CD4-positive, alpha-beta T cell treated with Interleukin-6 for 4 hours (primary cell): ENCODE measurements around the gene CAMKMT.

Experiments
- DNase-seq: peaks from one replicate; pipeline ENCODE4 v3.0.0-alpha.2; 2020; ENCODE audit warnings: mixed read lengths

The CAMKMT gene

GRCh38 chr2:44778671-44779476 lies 417.1 kb downstream of the CAMKMT start:
- DNase-seq = no peak

- DNase-seq = no peak
These were observed 418.0 kb downstream of the CAMKMT start for GRCh38 chr2:44779793-44780192.

GRCh38 chr2:44780406-44780805 lies 418.7 kb downstream of the CAMKMT start:
- no peak for DNase-seq

GRCh38 chr2:44785433-44785832 lies 423.7 kb downstream of the CAMKMT start:
- DNase-seq = no peak

- no peak for DNase-seq
These were observed 424.5 kb downstream of the CAMKMT start for GRCh38 chr2:44786045-44786816.

DNA sequence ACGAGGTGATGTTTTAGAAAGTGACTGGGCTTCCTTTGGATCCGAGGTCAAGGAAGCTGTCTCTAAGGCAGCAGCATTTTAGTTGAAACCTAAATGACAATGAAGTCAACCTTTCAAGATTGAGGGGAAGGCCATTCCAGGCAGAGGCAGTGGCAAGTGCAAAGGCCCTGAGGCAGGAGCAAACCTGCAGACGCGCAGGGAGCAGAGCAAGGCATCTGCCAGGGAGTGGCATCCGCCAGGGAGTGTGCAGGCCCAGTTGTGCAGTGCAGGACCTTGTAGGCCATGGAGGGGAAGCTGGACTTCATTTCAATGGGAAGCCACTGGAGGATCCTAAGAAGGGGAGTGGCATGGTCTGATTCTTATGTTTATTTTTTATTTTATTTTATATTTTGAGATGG lies 425.1 kb downstream of the CAMKMT start:
- DNase-seq = no peak

DNA sequence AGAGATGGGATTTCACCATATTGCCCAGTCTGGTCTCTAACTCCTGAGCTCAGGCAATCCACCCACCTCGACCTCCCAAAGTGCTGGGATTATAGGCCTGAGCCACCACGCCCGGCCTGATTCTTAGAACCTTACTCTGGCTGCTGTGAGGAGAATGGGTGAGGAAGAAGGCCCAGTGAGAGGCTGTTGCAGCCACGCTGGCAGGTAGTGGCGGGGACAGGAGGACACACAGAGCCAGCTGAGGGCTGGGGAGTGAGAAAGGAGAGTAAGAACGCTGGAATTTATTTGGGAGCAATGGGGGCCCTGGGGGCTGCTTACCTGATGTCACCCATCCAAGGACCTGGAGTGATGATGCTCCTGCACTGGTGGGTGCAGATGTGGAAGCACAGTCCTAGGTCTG lies 425.9 kb downstream of the CAMKMT start:
- DNase-seq = no peak

DNA sequence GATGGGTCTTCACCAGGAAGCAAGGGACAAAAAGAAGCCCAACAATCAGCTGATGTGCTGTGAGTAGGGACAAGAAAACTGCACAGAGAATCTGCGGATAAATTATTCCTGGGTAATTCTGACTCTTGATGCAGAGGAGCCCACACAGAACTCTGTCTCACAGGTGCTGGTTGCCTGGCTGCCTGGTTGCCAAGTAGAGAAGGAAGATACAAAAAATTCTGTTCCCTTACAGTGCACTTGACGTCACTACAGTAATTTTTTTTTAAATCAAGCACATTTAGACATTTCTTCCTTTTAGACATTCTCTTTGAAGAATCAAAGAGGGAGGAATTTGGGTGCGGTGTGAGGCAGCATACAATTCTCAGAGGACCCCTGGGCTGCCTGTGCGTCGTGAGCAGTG lies 427.7 kb downstream of the CAMKMT start:
- no peak for DNase-seq

DNA sequence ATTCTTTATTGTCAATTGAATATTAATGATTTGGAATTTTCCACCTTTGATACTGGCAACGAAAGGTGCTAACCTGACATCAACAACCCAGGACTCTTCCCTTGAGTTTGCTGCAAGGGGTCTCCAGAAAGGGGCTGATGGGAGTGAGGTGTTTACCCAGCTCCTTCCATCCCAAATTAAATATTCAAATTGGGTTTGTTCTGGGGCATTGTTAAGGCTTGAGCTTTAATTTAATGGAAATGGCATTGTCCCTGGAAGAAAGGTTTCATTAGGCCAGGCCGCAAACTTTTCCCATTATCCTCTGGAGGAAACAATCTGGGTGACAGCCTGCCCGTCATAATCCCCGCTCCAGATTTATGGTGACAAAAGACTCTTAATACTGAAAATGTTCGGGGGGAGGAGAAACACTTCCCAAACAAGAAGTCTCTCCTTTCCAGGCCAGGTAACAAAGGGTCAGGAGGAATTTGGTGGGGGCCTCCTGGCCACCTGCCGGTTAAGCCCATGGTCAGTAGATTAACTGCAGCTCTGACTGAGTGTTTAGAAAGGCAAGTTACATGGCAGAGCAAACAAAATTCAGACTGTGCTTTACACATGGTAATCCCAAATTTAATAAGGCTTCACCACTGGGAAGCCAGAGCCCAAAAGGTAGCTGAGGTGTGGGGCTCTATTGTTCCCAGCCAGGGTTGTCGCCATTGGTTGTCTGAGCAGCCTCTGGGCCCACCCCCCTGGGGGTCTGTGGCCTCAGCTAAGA lies 428.4 kb downstream of the CAMKMT start:
- DNase-seq = no peak

DNA sequence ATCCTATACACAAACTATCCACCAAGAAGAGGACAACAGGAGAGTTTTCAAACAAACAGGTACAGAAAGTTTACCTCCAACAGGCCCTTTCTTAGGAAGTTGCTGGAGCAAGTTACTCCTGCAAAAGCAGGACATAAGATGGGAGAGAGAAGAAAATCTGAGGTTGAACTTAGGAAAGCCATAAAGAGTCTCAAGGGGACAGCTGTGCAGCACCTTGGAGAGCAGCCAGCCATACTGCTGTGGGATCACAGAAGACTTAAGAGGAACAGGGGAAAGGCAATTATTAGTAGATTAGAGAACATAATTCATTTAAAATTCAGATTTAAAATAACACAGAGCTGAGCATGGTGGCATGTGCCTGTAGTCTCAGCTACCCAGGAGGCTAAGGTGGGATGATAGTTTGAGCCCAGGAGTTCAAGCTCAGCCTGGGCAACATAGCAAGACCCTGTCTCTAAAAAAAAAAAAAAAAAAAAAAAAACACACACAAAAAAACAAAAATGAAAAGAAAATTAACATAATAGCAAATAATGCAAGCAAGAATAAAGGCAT lies 431.6 kb downstream of the CAMKMT start:
- DNase-seq = no peak

DNA sequence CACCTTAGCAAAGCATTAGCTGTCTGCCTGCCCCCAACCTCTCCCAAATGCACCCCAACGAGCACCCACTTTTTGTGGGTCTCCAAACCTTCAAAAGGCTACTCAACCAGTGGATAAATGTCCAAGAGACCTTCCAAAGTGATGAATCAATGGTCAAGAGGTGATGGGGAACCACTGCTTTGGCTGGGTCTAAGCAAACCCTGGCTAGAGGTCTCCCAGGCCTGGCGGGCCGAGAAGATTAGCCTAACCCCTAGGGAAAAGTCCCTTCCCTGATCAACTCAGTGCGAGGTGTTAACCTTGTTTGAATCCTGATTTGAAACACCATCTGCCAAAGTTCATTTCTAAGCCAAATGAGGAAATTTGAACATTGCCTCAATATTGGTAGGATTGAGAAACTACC lies 435.0 kb downstream of the CAMKMT start:
- no peak for DNase-seq

DNA sequence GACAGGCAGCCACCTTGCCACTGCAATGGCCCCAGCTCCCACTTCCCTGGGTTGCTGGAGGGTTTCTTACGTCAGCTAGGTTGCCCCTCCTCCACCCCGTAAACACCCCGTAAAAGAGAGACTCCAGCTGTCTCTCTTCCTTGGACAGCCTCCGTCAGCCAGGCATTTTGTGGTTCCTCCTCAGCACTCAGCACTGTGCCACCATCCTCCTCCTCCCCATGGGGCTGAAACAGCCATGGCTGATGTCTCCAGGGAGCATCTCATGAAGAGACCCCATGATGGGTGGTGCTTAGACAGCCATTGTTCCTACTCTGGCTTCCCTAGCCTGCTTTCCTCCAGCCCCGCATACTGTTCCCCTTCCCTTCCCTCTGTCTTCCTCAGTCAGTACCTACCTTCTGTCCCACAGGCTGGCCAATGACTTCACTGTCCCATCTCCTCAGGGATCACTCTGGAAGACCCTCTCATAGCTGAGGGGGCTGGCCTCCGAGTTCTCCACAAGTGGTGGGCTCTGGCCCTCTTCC lies 436.5 kb downstream of the CAMKMT start:
- no peak for DNase-seq

DNA sequence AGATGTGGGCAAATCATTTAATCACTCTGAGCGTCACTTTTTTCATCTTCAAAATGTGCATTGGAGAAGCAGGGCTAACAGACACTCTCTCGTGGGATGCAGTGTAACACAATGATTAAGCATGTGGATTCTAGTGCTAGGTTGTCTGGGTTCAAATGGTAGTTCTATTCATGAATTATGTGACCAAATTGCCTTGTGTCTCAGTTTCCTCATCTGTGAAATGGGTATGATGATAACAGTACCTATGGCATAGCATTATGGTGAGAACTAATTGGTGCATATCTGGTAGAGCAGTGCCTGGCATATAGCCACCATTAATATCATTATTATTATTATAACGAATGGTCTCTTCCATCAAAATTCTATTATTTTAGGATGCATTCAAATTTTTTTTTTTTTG lies 437.4 kb downstream of the CAMKMT start:
- no peak for DNase-seq

- no peak for DNase-seq
These were observed 438.0 kb downstream of the CAMKMT start for GRCh38 chr2:44799754-44800153.

DNA sequence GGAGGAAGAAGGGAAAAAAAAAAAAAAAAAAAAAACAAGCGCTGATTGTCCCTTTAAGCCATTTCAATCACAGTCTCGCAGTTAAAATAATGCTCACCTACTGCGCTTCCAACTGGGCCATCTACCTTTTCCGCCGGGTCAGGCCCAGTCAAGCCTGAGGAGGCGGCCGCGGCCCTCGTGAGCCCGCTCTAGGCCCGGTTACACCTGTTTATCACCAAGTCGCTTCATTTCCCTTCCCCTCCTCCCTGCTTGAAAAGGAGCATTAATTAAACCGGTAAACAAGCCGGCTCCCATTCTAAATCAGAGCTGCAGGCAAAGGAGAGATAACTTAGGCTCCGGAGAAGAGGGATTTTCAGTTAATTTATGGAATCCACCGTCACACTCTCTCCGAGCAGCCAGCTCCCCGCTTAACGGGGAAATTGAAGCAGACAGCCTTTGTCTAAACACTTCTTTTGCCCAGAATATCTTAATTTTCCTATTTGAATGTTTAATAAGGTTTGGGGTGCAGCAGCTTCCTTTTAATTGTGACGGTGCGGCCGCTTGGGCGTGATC lies 439.6 kb downstream of the CAMKMT start:
- DNase-seq = no peak

DNA sequence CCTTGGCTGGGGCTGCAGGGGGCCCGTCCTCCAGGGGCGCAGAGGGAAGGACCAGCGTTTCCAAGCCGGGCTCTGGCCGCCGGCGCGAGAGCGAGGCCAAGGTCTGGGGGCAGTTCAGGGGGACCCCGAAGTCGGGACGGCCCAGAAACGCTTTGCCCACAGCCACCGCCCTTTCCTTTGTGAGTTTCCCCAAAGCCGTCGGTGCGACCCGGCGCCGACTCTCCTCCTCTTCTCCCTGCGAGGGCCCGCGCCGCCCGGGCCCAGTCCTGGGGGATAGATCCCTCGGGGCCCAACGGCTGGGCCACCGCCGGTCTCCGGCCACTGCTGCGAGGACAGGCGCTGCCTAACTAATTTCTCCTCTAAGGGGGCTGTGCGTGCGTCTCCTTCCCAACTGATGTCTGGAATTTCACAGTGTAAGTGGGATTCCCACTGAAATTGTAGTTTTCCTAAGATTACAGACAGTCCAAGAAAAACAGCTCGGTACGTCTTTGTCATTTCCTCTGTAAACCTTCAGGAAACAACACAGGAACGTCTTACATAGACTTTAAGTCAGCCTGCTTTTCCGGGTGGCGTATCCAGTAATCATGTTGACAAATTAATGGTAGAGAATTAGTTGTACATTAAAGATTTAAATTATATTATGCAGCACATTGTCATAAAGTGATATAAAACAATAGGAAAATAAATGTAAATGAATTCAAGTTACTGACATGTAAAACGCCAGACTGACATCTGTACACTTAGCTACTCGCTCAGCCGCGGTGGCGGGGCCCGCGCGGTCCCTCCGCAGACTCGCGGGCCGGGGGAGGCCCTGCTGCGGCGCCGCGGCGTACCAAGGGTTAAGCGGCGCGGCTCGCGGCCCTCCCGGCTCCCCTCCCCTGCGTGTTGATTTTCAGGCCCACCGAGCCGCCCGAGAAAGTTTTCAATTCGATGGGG lies 440.4 kb downstream of the CAMKMT start:
- DNase-seq = no peak

- DNase-seq = no peak
These were observed 441.2 kb downstream of the CAMKMT start for GRCh38 chr2:44802777-44803424.

GRCh38 chr2:44804406-44805265 lies 442.9 kb downstream of the CAMKMT start:
- no peak for DNase-seq

DNA sequence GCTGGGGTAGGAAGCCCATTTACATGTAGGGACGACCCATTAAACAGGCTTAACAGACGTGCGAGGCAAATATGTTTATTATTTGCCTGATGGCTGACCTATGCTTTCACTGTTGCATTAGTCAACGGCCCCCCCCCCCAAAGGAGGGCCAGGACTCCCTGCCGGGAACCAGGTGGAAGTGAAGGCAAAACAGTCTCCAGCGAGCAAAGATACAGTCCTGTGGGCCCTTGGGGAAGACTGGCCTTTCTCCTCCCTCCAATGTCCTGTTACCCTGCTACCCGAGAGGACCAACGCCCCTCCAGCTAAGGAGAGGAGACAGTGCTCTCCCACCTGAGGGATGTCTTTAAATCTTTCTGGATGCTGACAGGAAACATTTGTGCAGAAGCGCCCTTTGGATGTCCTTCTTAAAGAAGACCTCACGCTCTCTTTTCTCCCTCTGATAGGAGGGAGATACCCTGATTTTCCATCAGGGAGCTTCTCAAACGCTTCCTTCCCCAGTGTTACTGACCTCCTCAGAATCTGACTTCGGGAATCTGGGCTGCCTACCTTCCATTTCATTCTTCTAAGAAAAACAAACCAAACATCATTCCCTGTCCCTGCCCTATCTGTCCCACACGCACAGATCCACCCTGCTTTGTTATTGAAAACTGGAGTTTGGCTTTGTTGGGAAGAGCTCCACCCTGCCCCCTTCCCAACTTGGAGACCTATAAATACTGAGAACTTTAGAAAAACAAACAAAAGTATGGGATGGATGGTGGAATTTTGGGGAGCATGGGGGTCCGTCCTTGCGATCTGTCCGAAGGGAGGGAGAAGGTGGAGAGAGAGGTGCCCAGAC lies 443.9 kb downstream of the CAMKMT start:
- no peak for DNase-seq
